ENCODE results near the gene KLHL29.

- TF ChIP-seq CTCF (conservative IDR thresholded peaks at IDR 0.05; ENCODE audit: low read depth in 2 of 2) = no peak
- TF ChIP-seq POLR2AphosphoS5 (IDR thresholded peaks at IDR 0.05; ENCODE audit: low read depth) = no peak
- TF ChIP-seq EZH2phosphoT487 (IDR thresholded peaks at IDR 0.05; ENCODE audit: unreplicated experiment) = no peak
- TF ChIP-seq EZH2 (IDR thresholded peaks at IDR 0.05; ENCODE audit: low read depth, unreplicated experiment) = no peak
- TF ChIP-seq JUNB (IDR thresholded peaks at IDR 0.05; ENCODE audit: unreplicated experiment) = no peak
- TF ChIP-seq REST (IDR thresholded peaks at IDR 0.05; ENCODE audit: unreplicated experiment) = no peak
- TF ChIP-seq CREB1 (CRISPR knock-in tag; IDR thresholded peaks at IDR 0.05; ENCODE audit: low read depth) = no peak
- no peak for TF ChIP-seq NANOG (IDR thresholded peaks at IDR 0.05; ENCODE audit: borderline replicate concordance)
Observed at GRCh38 chr2:23595021-23595420, 210.0 kb downstream of the KLHL29 start.
